Thymus (tissue), 11 donors: ENCODE data around the gene DNMT3L. TPM values are rescaled to one million over a fixed set of nuclear protein-coding genes. Genes with fewer than 3 reads are reported as not detected.

Experiments
- DNase-seq, 9 donors: peaks; one replicate each; pipeline ENCODE4 v3.0.0-alpha.2; 2013; ENCODE audit warnings: low spot score in 9 of 9, low read depth in 6 of 9, missing footprints in 1 of 9
- H3K27ac ChIP-seq, 2 donors: one replicate each; pipeline ENCODE4 v1.5.1; 2013; ENCODE audit warnings: control low read depth in 1 of 2, low read depth in 1 of 2, low read length in 1 of 2, mild to moderate bottlenecking in 1 of 2, moderate library complexity in 1 of 2
- H3K27me3 ChIP-seq, 2 donors: one replicate each; pipeline ENCODE4 v1.5.1; 2013; ENCODE audit warnings: low read length in 1 of 2; ENCODE audit not compliant: control insufficient read depth in 2 of 2, insufficient read depth in 1 of 2
- H3K36me3 ChIP-seq, 2 donors: one replicate each; pipeline ENCODE4 v1.5.1; 2013; ENCODE audit warnings: low read length in 1 of 2, mild to moderate bottlenecking in 1 of 2, moderate library complexity in 1 of 2; ENCODE audit not compliant: control insufficient read depth in 2 of 2, insufficient read depth in 2 of 2
- H3K4me1 ChIP-seq, 2 donors: one replicate each; pipeline ENCODE4 v1.5.1; 2013; ENCODE audit warnings: low read length in 2 of 2; ENCODE audit not compliant: control insufficient read depth in 2 of 2, insufficient read depth in 2 of 2
- H3K4me3 ChIP-seq, 2 donors: one replicate each; pipeline ENCODE4 v1.5.1; 2013; ENCODE audit warnings: low read length in 2 of 2, control low read depth in 1 of 2, mild to moderate bottlenecking in 1 of 2
- H3K9me3 ChIP-seq, 2 donors: one replicate each; pipeline ENCODE4 v1.5.1; 2013; ENCODE audit warnings: low read length in 1 of 2, mild to moderate bottlenecking in 1 of 2; ENCODE audit not compliant: control insufficient read depth in 2 of 2, insufficient read depth in 1 of 2
- WGBS: extraction: QIAGEN DNeasy Blood & Tissue Kit; methylation state at CpG from one replicate; pipeline ENCODE4 v1.1.7; 2013; 5-methylcytosine and 5-hydroxymethylcytosine counted together
- polyA plus RNA-seq: library from polyadenylated mRNA; stranded (reverse); fragments of 200-250 nt; gene quantifications from one replicate; pipeline ENCODE4 v1.2.3, GENCODE V29; 2013
- total RNA-seq: library from RNA; stranded (reverse); fragments of 120-200 nt; gene quantifications from one replicate; pipeline ENCODE4 v1.2.4, GENCODE V29; 2013
- donor health status: healthy.

DNMT3L gene
- total and polyA plus RNA-seq, 2 donors = 0.42 to 0.80 TPM

GRCh38 chr21:44296916-44297315 is 35.2 kb upstream of the DNMT3L start:
- Histone ChIP-seq H3K36me3 (no peaks in the 10 kb centered on the region), H3K4me3 (no peak overlapping the region), H3K9me3 (no peaks in the 10 kb centered on the region), H3K4me1 (peaks cover 13 to 38% of the 10 kb centered on the region in 2 donors), H3K27ac (no peak overlapping the region), H3K27me3 (peaks cover 0 to 23% of the 10 kb centered on the region in 2 donors)
- 92% methylated on average over 13 of the region's 13 CpGs for WGBS
- no peak for DNase-seq

GRCh38 chr21:44296103-44296519 is 34.4 kb upstream of the DNMT3L start:
- no peaks in the 10 kb centered on the region for H3K9me3 ChIP-seq
- H3K4me1 ChIP-seq = peaks cover 13 to 31% of the 10 kb centered on the region in 2 donors
- WGBS = 91% methylated on average over 12 of the region's 12 CpGs
- peaks cover 0 to 23% of the 10 kb centered on the region in 2 donors for H3K27me3 ChIP-seq
- no peak overlapping the region for H3K4me3 ChIP-seq
- no peak overlapping the region for H3K27ac ChIP-seq
- no peak for DNase-seq
- H3K36me3 ChIP-seq = no peaks in the 10 kb centered on the region

GRCh38 chr21:44295646-44296045 is 33.9 kb upstream of the DNMT3L start:
- 90% methylated on average over 10 of the region's 10 CpGs for WGBS
- Histone ChIP-seq H3K4me3 (no peak overlapping the region), H3K9me3 (no peaks in the 10 kb centered on the region), H3K27me3 (peaks cover 0 to 23% of the 10 kb centered on the region in 2 donors), H3K4me1 (peaks cover 9 to 26% of the 10 kb centered on the region in 2 donors), H3K27ac (no peak overlapping the region), H3K36me3 (no peaks in the 10 kb centered on the region)
- no peak for DNase-seq

GRCh38 chr21:44295163-44295573 is 33.5 kb upstream of the DNMT3L start:
- no peak overlapping the region for H3K4me3 ChIP-seq
- H3K4me1 ChIP-seq = peaks cover 8 to 24% of the 10 kb centered on the region in 2 donors
- no peak for DNase-seq
- no peaks in the 10 kb centered on the region for H3K36me3 ChIP-seq
- H3K9me3 ChIP-seq = no peaks in the 10 kb centered on the region
- whole genome bisulfite sequencing = 94% methylated on average over 14 of the region's 14 CpGs
- H3K27ac ChIP-seq = no peak overlapping the region
- H3K27me3 ChIP-seq = peaks cover 0 to 23% of the 10 kb centered on the region in 2 donors

- Histone ChIP-seq H3K36me3 (no peaks in the 10 kb centered on the region), H3K27ac (no peak overlapping the region), H3K9me3 (no peaks in the 10 kb centered on the region), H3K4me1 (peaks cover 8 to 24% of the 10 kb centered on the region in 2 donors), H3K27me3 (peaks cover 0 to 23% of the 10 kb centered on the region in 2 donors), H3K4me3 (no peak overlapping the region)
- WGBS = 85% methylated on average over 26 of the region's 26 CpGs
- no peak for DNase-seq
Observed at GRCh38 chr21:44294391-44295162, 32.9 kb upstream of the DNMT3L start.

- Histone ChIP-seq H3K27me3 (peaks cover 0 to 19% of the 10 kb centered on the region in 2 donors), H3K4me3 (no peak overlapping the region), H3K4me1 (peaks cover 2 to 18% of the 10 kb centered on the region in 2 donors), H3K27ac (no peak overlapping the region), H3K36me3 (no peaks in the 10 kb centered on the region), H3K9me3 (no peaks in the 10 kb centered on the region)
- WGBS = 88% methylated on average over 33 of the region's 33 CpGs
- no peak for DNase-seq
Observed at GRCh38 chr21:44293551-44294231, 32.0 kb upstream of the DNMT3L start.

GRCh38 chr21:44292812-44293195 is 31.1 kb upstream of the DNMT3L start:
- DNase-seq = no peak
- no peak overlapping the region for H3K27ac ChIP-seq

GRCh38 chr21:44291936-44292811 is 30.5 kb upstream of the DNMT3L start:
- no peak for DNase-seq
- WGBS = 91% methylated on average over 25 of the region's 25 CpGs
- no peaks in the 10 kb centered on the region for H3K9me3 ChIP-seq
- H3K4me3 ChIP-seq = no peak overlapping the region
- H3K27ac ChIP-seq = no peak overlapping the region
- peaks cover 0 to 19% of the 10 kb centered on the region in 2 donors for H3K27me3 ChIP-seq
- H3K36me3 ChIP-seq = no peaks in the 10 kb centered on the region
- peaks cover 0 to 8% of the 10 kb centered on the region in 2 donors for H3K4me1 ChIP-seq

More at GRCh38 chr21:44292812-44293195, 31.1 kb upstream of the DNMT3L start:
- no peak overlapping the region for H3K4me3 ChIP-seq
- peaks cover 0 to 19% of the 10 kb centered on the region in 2 donors for H3K27me3 ChIP-seq
- WGBS = 96% methylated on average over 15 of the region's 15 CpGs
- peaks cover 2 to 14% of the 10 kb centered on the region in 2 donors for H3K4me1 ChIP-seq
- H3K9me3 ChIP-seq = no peaks in the 10 kb centered on the region
- H3K36me3 ChIP-seq = no peaks in the 10 kb centered on the region
